GM19467 (cell line): ENCODE measurements around the gene TMEM86B.

Experiments used
- ATAC-seq: cut with Tn5 transposase; IDR thresholded peaks from one replicate; pipeline ENCODE4 v1.9.1; 2021; ENCODE audit warnings: mild to moderate bottlenecking, moderate library complexity; ENCODE audit not compliant: unreplicated experiment

TMEM86B gene, protein sequence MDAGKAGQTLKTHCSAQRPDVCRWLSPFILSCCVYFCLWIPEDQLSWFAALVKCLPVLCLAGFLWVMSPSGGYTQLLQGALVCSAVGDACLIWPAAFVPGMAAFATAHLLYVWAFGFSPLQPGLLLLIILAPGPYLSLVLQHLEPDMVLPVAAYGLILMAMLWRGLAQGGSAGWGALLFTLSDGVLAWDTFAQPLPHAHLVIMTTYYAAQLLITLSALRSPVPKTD

GRCh38 chr19:55228403-55229031 lies at the start of gene TMEM86B:
TMEM86B (minus strand) TSS chr19:55228763; CDS start chr19:55228741, 22 bp downstream.
- no peak for ATAC-seq

- ATAC-seq, result no peak
These were observed 48.9 kb upstream of the TMEM86B start for GRCh38 chr19:55277494-55277893.

DNA sequence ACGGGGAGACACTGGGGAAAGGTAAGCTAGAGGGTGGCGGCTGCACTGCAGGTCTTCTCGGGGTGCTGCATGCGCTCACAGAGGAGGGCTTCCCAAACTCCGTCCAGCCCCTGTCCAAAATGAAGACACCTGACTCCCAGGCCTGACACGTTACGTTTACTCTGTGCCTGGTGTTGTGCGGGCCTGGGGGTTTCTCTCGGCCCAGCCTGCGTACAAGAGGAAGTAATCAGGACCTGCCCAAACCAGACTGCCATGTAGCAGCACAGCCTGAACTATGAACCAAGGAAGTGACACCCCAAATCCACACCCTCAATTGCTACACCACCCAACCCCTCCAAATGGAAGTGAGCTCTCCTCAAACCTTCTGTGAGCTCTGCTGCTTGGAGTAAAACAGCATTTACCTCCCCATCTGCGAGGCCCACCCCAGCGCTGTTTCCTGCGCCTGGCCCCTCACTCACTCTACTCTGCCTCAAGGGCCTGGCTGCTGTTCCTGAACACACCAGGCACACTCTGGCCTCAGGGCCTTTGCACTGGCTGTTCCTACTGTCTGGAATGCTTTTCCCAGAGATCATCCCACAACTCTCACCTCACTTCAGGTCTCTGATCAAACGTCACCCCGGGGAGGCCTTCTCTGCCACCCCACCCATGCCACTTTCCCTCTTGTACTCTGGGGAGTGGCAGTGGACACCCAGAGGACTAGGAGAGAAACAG lies 48.3 kb upstream of the TMEM86B start:
- peak; percentile 4 for ATAC-seq

DNA sequence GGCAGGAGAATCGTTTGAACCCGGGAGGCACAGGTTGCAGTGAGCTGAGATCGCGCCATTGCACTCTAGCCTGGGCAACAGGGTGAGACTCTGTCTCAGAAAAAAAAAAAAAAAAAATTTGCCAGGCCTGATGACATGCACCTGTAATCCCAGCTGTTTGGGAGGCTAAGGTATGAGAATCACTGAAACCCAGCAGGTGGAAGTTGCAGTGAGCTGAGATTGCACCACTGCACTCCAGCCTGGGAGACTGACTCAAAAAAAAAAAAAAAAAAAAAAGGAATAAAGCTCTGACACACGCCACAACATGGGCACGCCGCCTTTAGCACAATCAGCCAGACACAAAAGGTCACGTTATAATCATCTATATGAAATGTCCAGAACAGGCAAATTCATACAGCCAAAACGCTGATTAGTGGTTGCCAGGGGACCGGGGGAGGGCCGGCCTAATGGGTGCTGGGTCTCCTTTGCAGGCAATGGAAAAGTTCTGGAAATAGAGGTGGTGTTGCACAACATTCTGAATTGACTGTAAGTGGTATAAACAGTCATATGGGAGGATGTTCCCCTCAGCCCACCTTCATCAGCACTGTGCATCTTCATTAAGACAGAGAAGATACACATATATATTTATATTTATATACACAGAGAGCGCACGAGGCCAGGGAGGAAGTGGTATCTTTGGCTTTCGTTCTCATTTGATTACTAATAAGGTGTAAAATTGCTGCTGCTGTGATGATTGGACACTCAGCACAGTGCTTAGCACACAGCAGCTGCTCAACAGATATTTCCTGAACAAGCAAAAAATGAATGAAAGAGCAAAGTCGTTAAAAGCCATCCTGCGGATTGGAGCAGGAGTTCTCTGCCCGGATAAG lies 47.5 kb upstream of the TMEM86B start:
- peak; percentile 45 for ATAC-seq

DNA sequence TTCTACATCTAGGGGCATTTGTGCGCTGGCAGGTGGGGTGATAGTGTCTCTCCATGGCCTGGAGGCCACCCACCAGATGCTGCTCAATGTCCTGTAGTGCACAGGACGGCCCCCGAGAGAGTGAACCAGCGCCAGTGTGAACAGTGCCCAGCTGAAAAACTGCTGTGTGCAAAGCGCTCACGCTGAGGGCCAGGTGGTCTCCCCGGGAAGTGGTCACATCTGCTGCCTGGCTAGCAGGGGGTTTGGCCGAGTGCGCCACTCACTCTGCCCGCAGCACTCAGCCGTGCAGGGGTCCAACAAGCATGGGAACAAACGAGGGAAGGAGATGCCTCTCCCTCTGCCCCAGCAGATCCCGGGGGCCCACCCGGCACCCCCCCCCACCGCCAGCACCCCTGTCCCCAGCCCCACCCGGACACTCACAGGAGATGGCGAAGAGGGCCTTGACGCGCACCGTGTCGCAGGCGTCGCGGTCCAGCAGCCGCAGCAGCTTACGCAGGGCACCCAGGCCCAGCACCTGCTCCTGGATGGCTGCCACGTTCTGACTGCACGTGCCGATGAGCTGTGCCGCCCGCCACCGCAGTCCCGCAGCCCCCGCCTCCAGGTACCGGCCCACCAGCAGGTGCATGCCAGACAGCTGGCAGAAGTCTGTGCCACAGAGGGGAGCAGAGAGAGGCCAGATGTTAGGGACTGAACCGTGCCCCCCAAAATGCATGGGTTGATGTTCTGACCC lies 45.6 kb upstream of the TMEM86B start:
- no peak for ATAC-seq

DNA sequence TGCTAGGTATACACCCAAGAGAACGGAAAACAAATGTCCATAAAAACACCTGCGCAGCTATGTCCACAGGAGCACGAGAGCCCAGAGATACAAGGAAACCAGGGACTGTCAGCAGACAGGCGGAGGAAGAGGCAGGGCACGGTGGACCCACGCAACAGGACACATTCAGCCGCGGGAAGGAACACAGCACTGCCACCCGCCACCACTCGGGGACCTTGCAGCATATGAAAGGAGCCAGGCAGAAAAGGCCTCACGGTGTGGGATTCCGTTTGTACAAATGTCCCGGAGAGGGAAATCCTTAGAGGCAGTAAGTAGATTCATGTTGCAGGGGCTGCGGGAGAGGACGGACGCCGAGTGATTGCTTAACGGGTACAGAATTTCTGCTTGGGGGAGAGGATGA lies 43.6 kb upstream of the TMEM86B start:
- no peak for ATAC-seq

DNA sequence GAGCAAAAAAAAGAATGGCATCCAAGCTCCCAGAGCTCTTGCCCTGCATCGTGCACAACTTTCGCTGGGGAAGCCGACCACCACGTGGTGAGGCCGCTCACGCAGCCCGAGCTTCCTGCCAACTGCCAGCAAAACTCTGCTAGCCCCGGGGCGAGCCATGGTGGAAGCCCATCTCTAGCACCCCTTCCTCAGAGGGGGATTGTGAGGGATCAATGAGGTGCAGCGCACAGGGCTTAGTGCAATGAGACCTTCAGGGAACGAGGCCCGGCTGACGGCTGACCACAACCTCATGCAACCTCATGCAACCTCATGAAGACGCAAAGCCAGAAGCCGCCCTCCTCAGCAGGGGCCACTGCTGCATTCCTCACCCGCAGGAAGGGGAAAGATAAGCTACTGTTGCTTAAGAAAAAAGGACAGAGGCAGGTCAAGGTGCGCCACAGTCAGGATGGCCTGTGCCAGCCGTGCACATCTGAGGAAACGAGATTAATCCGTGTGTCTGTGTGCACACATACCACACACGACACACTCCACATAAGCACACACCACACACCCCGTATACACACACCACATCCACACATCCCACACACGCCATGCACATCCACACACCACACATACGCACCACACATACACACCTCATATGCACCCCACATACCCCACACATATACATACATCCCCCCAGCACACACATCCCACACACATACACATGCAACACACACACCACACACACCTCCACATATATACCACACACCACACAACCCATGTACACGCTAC lies 41.8 kb upstream of the TMEM86B start:
- no peak for ATAC-seq

- ATAC-seq, result no peak
These were observed 40.7 kb upstream of the TMEM86B start for GRCh38 chr19:55269299-55269698.

- no peak for ATAC-seq
These were observed 38.3 kb upstream of the TMEM86B start for GRCh38 chr19:55266840-55267239.

DNA sequence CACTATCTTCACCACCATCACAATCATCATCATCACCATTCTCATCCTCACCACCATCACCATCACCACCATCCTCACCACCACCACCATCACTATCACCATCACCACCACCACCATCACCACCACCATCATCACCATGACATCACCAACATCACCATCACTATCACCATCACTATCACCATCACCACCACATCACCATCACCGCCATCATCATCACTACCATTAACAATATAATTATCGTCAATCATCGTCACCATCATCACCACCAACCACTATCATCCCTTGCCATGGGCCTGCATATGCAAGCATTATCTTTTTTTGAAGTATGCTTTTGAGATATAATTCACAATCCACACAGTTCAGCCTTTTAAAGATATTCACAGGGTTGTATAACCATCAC lies 37.8 kb upstream of the TMEM86B start:
- ATAC-seq, result no peak

- ATAC-seq, result no peak
These were observed 37.3 kb upstream of the TMEM86B start for GRCh38 chr19:55265723-55266386.

GRCh38 chr19:55265173-55265572 lies 36.6 kb upstream of the TMEM86B start:
- ATAC-seq, result no peak

DNA sequence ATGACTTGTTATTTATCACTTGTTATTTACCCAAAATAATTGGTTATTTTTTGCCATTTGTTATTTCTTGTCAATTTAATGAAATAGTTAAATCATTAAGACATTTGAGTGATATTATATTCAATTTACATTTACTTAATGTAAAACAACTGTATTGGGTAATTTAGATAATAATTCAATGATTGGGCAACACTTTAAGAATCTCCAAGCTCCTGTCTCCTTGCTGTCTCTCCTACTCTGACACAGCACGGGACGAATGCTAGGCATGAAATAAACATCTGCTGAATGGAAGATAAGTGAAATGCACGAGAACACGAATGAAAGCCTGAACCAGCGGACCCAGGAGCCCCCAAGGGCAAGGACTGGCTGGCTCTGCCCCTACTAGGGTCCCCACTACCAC lies 36.0 kb upstream of the TMEM86B start:
- ATAC-seq, result no peak

DNA sequence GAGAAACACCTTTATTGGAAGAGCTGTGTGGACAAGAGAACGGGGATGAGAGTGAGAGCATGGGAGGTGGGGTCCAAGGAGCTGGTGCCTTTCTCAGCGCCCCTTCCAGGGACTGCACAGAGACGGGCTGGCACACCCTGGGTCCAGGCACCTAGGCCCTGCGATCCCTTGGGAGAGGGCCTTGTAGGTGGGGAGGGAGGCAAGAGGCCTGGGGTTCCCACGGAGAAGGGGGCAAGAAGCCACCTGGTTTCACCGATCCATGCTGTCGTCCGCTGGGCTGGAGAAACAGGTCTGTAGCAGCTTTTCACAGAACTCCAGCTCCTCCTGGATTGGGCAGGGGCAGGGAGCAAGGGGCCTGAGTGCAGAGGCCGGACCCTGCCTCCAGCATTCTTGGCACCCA lies 33.8 kb upstream of the TMEM86B start:
- no peak for ATAC-seq

DNA sequence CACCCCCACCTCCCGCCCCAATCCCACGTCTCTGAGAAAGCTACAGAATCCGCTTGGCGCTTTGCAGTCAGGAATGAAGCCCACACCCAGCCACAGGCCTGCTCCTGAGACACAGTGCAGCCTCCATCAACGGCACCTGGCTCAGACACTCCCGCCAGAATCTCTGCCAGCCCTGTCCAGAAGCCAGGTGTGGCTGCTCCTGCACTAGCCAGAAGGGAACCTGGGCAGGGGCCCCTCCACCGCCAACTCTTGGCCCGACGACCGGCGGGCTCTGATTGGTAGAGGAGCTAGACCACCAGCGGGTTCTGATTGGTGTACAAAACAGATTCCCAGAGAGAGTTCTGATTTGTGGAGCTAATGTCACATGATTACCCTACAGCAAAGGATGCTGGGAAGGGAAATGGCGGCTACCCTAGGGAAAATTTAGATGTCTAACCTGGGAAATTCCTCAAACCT lies 33.1 kb upstream of the TMEM86B start:
- no peak for ATAC-seq

DNA sequence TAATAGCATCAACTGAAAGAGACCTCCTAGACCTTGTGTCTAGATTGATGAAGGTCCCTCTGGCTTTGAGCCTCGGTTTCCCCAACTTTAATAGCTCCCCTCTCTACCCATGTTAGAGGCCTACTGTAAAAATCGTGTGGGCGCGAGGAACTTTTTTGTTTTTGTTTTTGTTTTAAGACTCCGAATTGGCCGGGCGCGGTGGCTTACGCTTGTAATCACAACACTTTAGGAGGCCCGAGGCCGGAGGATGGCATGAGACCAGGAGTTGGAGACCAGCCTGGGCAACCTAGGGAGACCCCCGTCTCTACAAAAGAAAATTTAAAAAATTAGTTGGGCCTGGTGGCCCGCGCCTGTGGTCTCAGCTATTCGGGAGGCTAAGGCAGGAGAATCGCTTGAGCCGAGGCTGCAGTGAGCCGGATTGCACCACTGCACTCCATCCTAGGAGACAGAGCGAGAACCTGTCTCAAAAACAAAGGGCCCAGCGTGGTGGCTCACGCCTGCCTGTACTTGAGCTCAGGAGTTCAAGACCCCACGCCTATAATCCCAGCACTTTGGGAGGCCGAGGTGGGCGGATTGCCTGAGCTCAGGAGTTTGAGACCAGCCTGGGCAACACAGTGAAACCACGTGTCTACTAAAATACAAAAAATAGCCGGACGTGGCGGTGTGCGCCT lies 31.1 kb upstream of the TMEM86B start:
- no peak for ATAC-seq

DNA sequence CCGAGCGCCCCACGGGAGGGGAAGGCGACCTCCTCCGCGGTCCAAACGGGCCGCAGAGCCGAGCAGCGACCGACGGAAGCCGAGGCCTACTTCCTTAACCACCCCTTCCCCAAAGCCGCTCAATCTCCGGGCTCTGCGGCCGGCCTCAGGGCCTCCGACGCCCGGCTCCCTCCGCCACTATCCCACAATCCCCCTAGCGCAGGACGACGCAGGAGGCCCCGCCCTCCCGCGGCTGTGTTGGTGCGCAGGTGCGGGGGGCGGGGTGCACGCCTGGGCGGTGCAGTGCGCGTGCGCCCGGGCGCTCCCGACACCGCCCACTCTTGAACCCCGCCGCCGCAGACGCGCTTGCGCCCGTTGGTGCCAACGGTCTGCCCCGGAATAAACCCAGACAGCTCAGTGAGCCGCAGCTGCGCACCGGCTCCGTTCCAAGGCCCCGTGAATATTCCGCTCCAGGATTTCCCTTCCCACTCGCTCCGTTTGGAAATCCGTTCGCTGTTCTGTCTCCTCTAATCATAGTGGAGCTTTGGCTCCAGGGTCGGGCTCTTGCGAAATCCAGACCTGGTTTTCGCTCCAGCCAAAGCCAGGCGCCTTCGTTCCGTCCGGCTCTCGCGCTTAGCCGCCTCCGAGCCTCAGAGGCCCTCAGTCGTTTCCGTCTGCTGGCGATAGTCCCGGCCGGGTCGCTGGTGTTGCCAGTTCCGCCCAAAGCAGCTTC lies 30.4 kb upstream of the TMEM86B start, which contains the start of gene PPP6R1:
Gene PPP6R1, minus strand, starts transcription at position 190 of the 712 bp plus-strand sequence. CDS start 11,914 bp downstream, outside the sequence.
- peak; percentile 58 for ATAC-seq

DNA sequence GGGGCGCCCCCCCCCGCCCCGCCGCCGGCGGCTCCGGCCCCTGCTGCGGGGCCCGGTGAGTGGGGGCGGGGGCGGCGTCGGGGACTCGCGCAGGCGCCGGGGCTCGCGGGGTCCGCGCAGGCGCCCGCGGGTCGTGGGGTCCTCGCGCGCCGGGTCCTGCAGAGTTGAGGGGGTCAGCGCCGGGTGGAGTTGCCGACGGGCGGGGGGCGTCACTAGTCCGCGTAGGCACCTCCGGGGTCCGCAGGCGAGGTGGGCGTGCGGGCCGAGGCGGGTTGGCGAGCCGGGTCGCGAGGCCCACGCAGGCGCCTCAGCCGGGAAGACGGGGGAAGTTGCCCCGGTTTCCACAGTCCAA lies 29.9 kb upstream of the TMEM86B start:
- peak; percentile 1 for ATAC-seq
